ENCODE data around the gene PROSER2.

DNA sequence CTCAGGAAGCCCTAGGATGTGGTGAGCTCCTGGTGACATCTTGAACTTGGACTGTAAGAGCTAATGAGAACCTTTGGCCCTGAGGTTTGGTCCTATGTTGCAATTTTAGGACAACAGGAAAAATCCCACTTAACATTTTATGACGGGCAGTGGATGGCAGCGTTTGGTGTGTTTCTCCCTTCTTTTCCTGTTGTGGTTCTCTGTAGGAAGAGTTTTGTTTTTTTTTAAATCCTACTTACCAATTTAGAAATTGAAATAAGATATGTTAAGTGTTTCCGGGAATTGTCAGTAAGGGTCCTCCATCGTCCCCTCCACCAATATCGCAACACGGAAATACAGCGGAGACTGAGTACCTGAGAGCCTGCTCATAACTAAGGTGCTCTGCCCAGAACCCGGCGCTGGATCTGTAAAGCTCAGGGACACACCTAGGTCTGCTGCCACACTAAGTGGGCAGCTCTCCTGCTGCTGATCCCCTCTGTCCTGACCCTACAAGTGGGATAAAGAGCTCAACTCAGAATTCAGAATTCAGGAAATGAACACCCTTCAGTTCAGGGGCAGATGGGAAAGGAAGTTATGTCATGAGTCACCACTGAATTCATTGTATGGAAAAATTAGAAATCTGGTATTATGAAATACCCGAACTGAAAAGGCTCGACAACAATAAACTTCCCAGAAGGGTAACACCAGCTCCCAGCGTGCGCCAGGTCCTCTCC is 9.1 kb upstream of the PROSER2 start:
- TF ChIP-seq, protein P1, sequence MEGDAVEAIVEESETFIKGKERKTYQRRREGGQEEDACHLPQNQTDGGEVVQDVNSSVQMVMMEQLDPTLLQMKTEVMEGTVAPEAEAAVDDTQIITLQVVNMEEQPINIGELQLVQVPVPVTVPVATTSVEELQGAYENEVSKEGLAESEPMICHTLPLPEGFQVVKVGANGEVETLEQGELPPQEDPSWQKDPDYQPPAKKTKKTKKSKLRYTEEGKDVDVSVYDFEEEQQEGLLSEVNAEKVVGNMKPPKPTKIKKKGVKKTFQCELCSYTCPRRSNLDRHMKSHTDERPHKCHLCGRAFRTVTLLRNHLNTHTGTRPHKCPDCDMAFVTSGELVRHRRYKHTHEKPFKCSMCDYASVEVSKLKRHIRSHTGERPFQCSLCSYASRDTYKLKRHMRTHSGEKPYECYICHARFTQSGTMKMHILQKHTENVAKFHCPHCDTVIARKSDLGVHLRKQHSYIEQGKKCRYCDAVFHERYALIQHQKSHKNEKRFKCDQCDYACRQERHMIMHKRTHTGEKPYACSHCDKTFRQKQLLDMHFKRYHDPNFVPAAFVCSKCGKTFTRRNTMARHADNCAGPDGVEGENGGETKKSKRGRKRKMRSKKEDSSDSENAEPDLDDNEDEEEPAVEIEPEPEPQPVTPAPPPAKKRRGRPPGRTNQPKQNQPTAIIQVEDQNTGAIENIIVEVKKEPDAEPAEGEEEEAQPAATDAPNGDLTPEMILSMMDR (IDR thresholded peaks at IDR 0.05) = no peak
- no peak for TF ChIP-seq POLR2A (IDR thresholded peaks at IDR 0.05)
